Endometrium (tissue), 2 donors: ENCODE measurements around the gene HSP90AB1.

ENCODE experiments used
- FAIRE-seq: peaks from 2 replicates; lab custom pipeline; 2012; peaks lifted over from hg19 to GRCh38; lab: Jason Lieb, UNC
- donor health status: control.
- donor health status: control.

The HSP90AB1 gene

DNA sequence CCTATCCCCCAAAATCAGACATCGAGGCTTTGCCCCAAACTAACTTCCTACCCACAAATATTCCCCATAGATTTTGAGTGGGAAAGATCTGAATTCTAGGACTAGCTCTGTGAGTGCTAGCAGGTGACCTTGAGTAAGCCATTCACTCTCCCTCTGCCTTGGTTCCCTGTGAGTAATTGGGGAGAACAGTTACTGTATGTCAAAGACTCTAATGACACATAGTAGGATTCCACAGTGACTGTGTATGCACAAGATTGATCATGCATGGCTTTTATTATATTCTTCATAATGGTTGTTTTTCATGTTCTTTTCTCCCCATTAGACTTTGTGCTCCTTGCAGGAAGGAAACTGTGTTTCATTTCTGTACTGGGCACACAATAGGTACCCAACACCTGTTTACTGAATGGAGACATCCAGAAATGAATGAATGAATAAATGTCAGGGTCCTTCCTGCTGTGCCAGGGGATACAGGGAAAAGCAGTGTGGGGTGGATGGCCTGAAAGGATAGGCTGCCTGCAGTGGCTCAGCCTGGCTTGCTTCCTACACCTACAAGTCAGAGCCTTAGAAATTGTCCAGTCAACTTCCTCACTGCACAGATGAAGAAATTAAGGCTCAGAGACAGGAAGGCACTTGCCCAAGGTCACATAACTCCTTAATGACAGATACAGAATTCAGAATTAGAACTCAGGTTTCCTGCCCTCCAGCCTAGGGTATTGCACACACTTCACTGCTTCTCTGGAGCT, 22.4 kb downstream of the HSP90AB1 start:
- no peak for FAIRE-seq

DNA sequence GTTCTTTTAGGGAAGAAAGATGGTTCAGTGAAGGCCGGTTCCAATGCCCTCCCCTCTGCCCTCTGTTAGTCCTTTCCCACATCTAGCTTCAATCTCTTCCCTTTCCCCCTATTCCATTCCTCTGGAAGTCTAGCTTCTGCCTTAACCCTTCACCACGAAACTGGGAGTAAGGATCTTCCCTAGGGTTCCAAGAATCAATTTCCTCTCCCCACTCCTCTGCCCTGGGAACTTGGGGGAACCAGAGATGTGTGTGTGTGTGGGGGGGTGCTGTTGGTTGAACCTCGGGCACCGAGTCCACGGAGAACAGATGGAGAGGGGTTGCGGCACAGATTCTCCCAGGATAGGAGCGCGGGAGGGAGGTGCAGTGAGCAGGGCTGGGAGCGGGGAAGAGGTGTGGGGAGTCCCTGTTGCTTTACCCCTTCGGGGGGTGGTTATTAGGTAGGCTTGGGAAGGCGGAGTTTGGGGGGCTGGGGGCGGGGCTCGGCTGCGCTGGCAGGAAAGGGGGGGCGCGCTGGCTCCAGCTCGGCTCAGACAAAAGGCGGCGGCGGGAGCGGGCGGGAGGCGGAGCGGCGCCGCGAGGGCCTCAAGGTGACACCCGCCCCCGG, 23.1 kb downstream of the HSP90AB1 start, which contains the start of gene TMEM151B:
Gene TMEM151B, plus strand, starts transcription at position 530 of the 605 bp plus-strand sequence. CDS start 293 bp downstream, outside the sequence.
- FAIRE-seq = no peak

DNA sequence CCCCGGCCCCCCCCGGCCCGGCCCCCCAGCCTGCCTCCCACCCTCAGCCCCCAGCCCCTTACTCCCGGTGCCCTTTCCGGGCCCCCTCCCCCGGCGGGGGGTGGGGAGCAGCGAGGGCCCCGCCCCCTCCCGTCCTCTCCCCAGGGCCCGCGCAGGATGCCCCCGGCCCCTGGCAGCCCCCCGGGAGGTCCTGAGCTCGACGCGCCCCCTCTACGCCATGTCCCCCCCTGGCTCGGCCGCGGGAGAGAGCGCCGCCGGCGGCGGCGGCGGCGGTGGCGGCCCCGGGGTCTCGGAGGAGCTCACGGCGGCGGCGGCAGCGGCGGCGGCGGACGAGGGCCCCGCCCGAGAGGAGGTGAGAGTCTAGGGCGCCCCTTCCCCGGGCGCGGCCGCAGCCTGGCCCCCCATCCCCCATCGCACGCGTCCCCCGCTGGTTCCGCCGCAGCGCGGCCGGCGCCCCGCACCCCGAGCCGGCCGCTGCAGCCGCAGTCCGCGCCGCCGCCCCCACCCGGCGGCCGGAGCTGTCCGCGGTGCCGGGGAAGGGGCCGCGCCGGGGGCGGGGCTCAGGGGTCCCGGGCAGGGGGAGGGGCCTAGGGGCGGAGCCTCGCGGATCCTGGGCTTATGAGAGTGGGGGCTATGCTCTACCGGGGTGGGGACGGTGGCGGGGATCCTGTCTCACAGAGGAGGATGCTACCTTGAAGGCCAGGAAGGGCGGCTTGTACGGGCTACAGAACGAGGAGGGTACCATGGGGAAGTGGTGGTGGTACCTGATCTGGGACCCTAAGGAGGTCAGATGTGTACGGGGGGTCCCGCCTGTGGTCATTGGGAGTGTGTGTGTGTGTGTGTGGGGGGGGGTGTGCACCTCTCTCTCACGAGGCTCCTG, 23.9 kb downstream of the HSP90AB1 start:
- no peak for FAIRE-seq

DNA sequence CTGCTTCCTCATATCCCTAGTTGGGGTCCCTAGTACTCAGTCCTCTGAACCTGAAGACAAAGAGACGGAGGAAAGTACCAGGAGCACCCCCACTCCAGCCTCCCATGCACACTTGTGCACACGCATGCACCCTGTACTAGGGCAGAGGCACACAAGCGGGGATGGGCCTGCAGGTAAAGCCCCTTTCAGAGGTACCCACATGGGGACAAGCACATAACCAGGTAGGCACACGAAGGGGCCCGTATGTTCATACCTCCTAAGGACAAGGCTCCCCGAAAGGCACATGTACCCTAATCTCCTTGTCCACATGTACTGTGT, 24.5 kb downstream of the HSP90AB1 start:
- no peak for FAIRE-seq

- no peak for FAIRE-seq
These were observed 25.0 kb downstream of the HSP90AB1 start for GRCh38 chr6:44271914-44272313.

GRCh38 chr6:44272529-44272928, 25.6 kb downstream of the HSP90AB1 start:
- FAIRE-seq = no peak

DNA sequence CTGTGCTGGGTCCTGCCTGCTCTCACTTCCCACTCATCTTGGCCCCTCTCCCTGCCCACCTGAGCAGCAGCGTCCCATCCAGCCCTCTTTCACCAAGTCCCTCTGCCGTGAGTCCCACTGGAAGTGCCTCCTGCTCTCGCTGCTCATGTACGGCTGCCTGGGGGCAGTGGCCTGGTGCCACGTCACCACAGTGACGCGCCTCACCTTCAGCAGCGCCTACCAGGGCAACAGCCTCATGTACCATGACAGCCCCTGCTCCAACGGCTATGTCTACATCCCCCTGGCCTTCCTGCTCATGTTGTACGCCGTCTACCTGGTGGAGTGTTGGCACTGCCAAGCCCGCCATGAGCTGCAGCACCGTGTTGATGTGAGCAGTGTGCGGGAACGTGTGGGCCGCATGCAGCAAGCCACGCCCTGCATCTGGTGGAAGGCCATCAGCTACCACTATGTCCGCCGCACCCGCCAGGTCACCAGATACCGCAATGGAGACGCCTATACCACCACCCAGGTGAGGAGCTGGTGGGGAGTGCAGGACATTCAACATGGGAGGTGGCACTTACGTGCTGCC, 26.2 kb downstream of the HSP90AB1 start:
- no peak for FAIRE-seq

DNA sequence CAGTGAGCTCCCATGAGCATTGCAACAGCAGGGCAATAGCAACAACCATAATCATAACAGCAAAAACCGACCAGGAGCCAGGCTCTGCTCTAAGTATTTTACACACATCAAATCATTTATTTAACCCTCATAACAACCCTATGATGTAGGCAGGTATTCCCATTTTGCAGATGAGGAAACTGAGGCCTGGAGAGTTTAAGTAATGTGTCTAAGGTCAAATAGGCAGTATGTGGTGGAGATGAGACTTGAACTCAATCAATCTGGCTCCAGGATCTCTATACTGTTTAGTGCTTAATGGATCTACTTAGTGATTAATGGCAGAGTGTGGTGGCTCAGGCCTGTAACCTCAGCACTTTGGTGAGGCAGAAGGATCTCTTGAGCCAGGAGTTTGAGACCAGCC, 26.7 kb downstream of the HSP90AB1 start:
- FAIRE-seq = no peak

GRCh38 chr6:44275271-44275748, 28.4 kb downstream of the HSP90AB1 start:
- no peak for FAIRE-seq

DNA sequence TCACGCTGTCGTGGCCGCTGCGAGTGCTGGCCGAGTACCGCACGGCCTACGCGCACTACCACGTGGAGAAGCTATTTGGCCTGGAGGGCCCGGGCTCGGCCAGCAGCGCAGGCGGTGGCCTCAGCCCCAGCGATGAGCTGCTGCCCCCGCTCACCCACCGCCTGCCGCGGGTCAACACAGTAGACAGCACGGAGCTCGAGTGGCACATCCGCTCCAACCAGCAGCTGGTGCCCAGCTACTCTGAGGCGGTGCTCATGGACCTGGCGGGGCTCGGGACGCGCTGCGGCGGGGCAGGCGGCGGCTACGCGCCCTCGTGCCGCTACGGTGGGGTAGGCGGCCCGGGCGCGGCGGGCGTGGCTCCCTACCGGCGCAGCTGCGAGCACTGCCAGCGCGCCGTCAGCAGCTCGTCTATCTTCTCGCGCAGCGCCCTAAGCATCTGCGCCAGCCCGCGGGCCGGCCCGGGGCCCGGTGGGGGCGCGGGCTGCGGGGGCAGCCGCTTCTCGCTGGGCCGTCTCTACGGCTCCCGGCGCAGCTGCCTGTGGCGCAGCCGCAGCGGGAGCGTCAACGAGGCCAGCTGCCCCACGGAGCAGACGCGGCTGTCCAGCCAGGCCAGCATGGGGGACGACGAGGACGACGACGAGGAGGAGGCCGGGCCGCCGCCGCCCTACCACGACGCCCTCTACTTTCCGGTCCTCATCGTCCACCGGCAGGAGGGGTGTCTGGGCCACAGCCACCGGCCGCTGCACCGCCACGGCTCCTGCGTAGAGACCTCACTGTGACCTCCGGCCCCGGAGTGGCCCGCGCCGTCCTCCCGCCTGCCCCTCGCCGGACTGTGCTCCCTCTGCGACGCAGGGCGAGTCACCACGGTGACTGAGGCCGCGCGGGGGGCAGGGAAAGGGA, 29.1 kb downstream of the HSP90AB1 start:
- no peak for FAIRE-seq

GRCh38 chr6:44276667-44277640, 30.1 kb downstream of the HSP90AB1 start:
- no peak for FAIRE-seq

DNA sequence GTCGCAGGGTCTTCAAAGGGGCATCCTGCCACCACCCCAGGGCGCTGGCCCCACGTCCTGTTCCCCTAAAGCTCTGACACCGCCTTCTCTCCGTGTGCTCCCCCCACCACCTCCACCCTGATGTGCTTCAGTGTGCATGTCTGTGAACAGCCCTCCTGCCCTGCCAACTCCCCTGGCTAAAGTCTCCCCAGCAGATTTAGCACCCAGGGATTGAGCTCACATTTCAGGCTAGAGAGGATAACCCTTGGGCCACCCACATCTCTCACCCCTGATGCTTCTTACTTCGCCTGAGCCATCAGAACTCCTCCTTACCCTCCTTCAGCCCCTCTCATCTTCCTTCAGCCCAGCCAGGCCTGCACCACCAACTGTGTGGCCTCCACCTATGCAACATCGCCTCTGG, 30.9 kb downstream of the HSP90AB1 start:
- no peak for FAIRE-seq

- no peak for FAIRE-seq
These were observed 31.4 kb downstream of the HSP90AB1 start for GRCh38 chr6:44278315-44278714.

DNA sequence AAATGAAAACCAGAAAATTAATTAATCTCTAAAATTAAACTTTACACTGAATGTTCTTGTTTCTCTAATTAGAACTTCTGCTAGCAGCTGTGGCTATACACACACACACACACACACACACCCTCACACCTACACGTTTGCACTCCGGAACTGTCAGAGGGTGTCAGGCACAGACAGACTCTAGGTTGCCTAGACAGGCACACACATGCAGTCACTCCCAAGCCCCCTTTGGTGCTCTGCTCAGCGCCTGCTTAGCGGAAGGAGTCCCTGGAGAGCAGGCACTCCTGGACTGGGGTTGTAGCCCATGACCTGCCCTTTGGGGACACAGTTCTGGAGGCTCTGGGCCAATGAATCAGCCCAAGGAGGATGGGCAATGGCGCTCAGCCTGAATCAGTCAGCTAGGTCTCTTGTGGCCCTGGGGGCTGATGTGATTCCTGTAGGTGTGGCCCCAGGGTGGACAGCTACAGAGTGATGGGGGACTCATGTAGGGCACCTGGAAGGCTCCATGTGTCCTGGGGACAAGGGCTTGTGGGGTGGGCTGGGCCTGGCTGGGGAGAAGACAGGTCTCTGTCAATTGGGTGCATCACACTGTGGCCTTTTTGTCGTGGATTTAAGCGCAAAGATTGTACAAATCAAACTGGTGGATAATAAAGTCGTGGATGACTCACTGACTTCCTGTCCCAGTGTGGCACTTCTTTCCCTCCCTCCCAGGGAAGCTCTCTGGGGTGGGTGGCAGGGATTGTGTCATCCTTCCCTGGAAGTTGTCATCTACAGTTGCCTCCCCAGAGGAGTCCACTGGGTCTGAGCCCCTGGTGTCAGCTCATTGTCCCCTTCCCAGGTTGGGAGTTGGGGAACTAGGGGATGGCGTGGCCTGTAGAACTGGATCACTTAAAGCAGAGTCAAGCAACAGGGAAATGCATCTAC, 32.1 kb downstream of the HSP90AB1 start:
- no peak for FAIRE-seq

DNA sequence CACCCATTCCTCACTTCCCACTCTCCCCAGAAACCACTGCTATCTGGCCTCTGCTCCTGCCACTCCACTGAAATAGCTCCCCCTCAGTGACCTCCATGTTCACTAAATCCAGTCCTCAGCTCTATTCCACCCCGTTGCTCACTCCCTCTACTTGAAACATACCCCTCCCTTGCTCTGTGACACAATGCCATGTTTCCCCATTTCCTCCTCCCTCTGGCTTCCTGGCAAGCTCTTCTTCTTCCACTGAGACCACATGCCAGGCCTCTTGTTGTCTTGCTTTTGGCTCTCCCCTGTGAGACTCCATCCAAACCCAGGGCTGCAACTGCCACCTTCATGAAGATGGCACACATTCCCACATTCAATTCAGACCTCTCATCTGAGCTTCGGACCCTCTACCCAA, 37.2 kb downstream of the HSP90AB1 start:
- FAIRE-seq = no peak

DNA sequence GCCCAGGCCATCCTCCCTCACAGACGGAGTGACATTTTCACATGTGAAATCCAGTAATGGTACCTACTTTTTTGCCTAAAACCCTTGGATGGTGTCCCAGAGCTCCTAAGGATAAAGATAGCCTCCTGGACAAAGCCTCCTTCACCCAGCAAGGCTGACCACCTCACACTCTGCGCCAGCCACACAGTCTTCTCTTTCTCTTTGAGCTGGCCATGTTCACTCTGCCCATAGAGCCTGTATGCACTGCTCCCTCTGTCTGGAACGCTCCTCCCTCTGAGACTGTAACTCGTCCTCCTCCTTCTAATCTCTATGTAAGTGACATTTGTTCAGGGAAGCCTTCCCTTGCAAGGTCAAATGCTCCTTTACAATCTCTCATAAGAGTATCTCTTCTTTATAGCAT, 38.0 kb downstream of the HSP90AB1 start:
- no peak for FAIRE-seq

DNA sequence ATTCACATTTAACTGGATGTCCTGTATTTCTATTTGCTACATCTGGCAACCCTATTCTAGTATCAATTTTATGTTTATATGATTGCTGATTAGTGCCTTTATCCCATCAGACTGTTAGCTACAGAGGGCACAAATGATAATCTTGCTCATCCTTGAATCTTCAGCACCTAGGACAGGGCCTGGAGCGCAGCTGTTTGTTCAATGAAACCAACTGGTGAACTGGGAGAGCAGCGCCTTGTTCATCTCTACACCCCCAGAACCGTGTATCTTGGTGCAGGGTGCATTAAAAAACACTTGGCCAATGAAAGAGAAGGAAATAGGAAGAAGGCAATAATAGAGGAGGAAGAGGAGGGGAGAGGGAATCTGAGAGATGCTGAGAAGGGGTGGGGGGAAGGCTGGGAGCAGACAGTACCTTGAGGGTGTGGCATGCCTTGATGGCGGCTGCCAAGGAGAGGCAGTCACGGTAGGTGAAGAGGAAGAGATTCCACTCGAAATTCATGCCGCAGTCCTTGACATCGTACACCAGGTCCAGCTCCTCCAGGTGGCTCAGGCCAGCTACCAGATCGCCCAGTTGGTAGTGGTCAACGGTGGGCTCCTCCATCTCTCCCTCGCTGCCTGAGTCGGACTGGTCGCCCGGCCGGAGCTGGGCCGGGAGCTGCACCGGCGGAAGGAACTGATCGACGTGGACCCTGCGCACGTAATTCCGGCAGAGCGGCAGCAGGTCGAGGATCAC, 38.8 kb downstream of the HSP90AB1 start:
- FAIRE-seq = no peak

GRCh38 chr6:44286285-44286565, 39.3 kb downstream of the HSP90AB1 start:
- FAIRE-seq = no peak

- FAIRE-seq = no peak
These were observed 39.8 kb downstream of the HSP90AB1 start for GRCh38 chr6:44286747-44287146.
